Endothelial cell of umbilical vein (primary cell): ENCODE results near the gene HBQ1. TPM values are rescaled to one million over a fixed set of nuclear protein-coding genes. Genes with fewer than 3 reads are reported as not detected.

Experiments
- BruUV-seq: library from RNA; stranded (reverse); fragments of 400-500 nt; replicated peaks from 2 replicates; lab custom pipeline; 2021; lab: Mats Ljungman, UMichigan
- CTCF ChIA-PET: fragments of 300-600, 350-600 bp; sonication (Branson Sonifier 250); formaldehyde crosslinking; loops from one replicate; lab custom pipeline; 2021; ENCODE audit warnings: antibody characterized with exemption, inconsistent platforms; lab: Charles Lee
- POLR2A ChIA-PET: fragments of 300-600, 350-600 bp; sonication (Branson Sonifier 250); formaldehyde crosslinking; loops from one replicate; lab custom pipeline; 2021; ENCODE audit warnings: antibody characterized with exemption, inconsistent platforms; lab: Charles Lee
- DNase-seq: peaks from one replicate; pipeline ENCODE4 v3.0.0-alpha.2; 2011; ENCODE audit warnings: low read depth, low spot score
- FAIRE-seq: peaks from 2 replicates; lab custom pipeline; 2011; peaks lifted over from hg19 to GRCh38; lab: Jason Lieb, UNC
- H2AFZ ChIP-seq: 2 replicates; pipeline ENCODE4 v1.6.0; 2012; ENCODE audit warnings: low read depth, low read length, control low read depth, inconsistent platforms
- H3K27ac ChIP-seq: 2 replicates; pipeline ENCODE4 v1.5.1; 2011; ENCODE audit warnings: low read depth, mild to moderate bottlenecking, control low read depth, low read length, moderate library complexity; ENCODE audit not compliant: insufficient read depth
- H3K27me3 ChIP-seq, 2 experiments: 2 replicates each; pipeline versions ENCODE4 v1.6.0 to v1.6.1; 2011; ENCODE audit warnings: low read length in 2 of 2, mixed read lengths in 1 of 2; ENCODE audit not compliant: control insufficient read depth in 2 of 2, insufficient read depth in 2 of 2
- H3K36me3 ChIP-seq, 2 experiments: 2 replicates in 1 of 2; 3 replicates in 1 of 2; pipeline ENCODE4 v1.5.1; 2011; ENCODE audit warnings: low read length in 2 of 2, mild to moderate bottlenecking in 1 of 2, moderate library complexity in 1 of 2; ENCODE audit not compliant: control insufficient read depth in 2 of 2, insufficient read depth in 2 of 2; ENCODE audit errors: extremely low read depth in 1 of 2
- H3K4me1 ChIP-seq: 3 replicates; pipeline ENCODE4 v1.5.1; 2011; ENCODE audit warnings: mild to moderate bottlenecking, low read length; ENCODE audit not compliant: control insufficient read depth, insufficient read depth; ENCODE audit errors: extremely low read depth
- H3K4me2 ChIP-seq: 2 replicates; pipeline ENCODE4 v1.6.1; 2011; ENCODE audit warnings: low read length, control low read depth, mixed read lengths; ENCODE audit not compliant: insufficient read depth
- H3K4me3 ChIP-seq, 3 experiments: fragments of 200-600 bp in 1 of 3; sonication (generic), shearing (Covaris generic) in 1 of 3; replicated peaks in 1 of 3; 2 replicates each; pipeline ENCODE4 v1.5.1; 2011 to 2016; ENCODE audit warnings: control low read depth in 3 of 3, low read length in 3 of 3, mild to moderate bottlenecking in 2 of 3, inconsistent platforms in 1 of 3, low read depth in 1 of 3, moderate library complexity in 1 of 3; ENCODE audit not compliant: insufficient read depth in 1 of 3
- H3K79me2 ChIP-seq: 2 replicates; pipeline ENCODE4 v1.6.0; 2012; ENCODE audit warnings: low read length, inconsistent platforms; ENCODE audit not compliant: control insufficient read depth, insufficient read depth
- H3K9ac ChIP-seq: replicated peaks from 2 replicates; pipeline ENCODE3; 2011; ENCODE audit warnings: low read length, control low read depth; ENCODE audit not compliant: insufficient read depth; ENCODE audit errors: extremely low read depth
- H3K9me1 ChIP-seq: replicated peaks from 3 replicates; pipeline ENCODE4 v1.6.0; 2011; ENCODE audit warnings: mild to moderate bottlenecking, low read length; ENCODE audit not compliant: control insufficient read depth, insufficient read depth; ENCODE audit errors: extremely low read depth
- H3K9me3 ChIP-seq: replicated peaks from 2 replicates; pipeline ENCODE4 v1.5.1; 2012; ENCODE audit warnings: low read length, inconsistent platforms; ENCODE audit not compliant: control insufficient read depth, insufficient read depth
- H4K20me1 ChIP-seq: replicated peaks from 2 replicates; pipeline ENCODE3; 2011; ENCODE audit warnings: mild to moderate bottlenecking, low read length; ENCODE audit not compliant: control insufficient read depth, insufficient read depth; ENCODE audit errors: extremely low read depth
- EZH2 ChIP-seq: IDR thresholded peaks from 2 replicates; pipeline ENCODE4 v1.6.1; 2012; ENCODE audit warnings: borderline replicate concordance, low read depth, mild to moderate bottlenecking, moderate library complexity, low read length, inconsistent platforms; ENCODE audit not compliant: severe bottlenecking
- FOS ChIP-seq: IDR thresholded peaks from 2 replicates; pipeline ENCODE4 v1.6.1; 2011; ENCODE audit warnings: mild to moderate bottlenecking, low read length, moderate library complexity, borderline replicate concordance; ENCODE audit not compliant: insufficient read depth
- GATA2 ChIP-seq: IDR thresholded peaks from 2 replicates; pipeline ENCODE4 v1.7.0; 2011; ENCODE audit warnings: low read depth, mild to moderate bottlenecking, moderate library complexity, mixed read lengths, low read length; ENCODE audit not compliant: insufficient read length, insufficient read depth
- JUN ChIP-seq: IDR thresholded peaks from 2 replicates; pipeline ENCODE4 v1.6.1; 2011; ENCODE audit warnings: borderline replicate concordance, low read depth; ENCODE audit not compliant: insufficient read length, insufficient read depth
- MYC ChIP-seq: IDR thresholded peaks from one replicate; pipeline ENCODE4 v1.6.1; 2011; ENCODE audit warnings: mild to moderate bottlenecking, low read depth, low read length
- POLR2A ChIP-seq: IDR thresholded peaks from 2 replicates; pipeline ENCODE4 v1.6.1; 2012; ENCODE audit warnings: low read depth, mild to moderate bottlenecking, control low read depth, low read length
- POLR2AphosphoS5 ChIP-seq: IDR thresholded peaks from 2 replicates; pipeline ENCODE4 v1.6.1; 2012; ENCODE audit warnings: low read depth, mild to moderate bottlenecking, control low read depth, low read length, moderate library complexity; ENCODE audit not compliant: insufficient read depth
- dilution Hi-C: fragments of 300-500 bp; cut with MboI; formaldehyde crosslinking; loops from one replicate; pipeline ENCODE4 v1.15.0; 2019; ENCODE audit warnings: low sequenced_read_pairs; ENCODE audit not compliant: extremely low pct_ligation_motif_present
- intact Hi-C: fragments of 100-400 bp; cut with micrococcal nuclease; formaldehyde crosslinking; loops from one replicate; pipeline ENCODE4 v1.10.0; 2022
- polyA plus RNA-seq, 4 experiments: library from polyadenylated mRNA; depleted of rRNA in 3 of 4; stranded (reverse) in 3 of 4; unstranded in 1 of 4; fragments of >200 nt; gene quantifications; 2 replicates each; pipeline versions ENCODE4 v1.2.1 to v1.2.3, GENCODE V29; 2011 to 2012; ENCODE audit warnings: missing spikeins in 1 of 4
- total RNA-seq: library from RNA; stranded (reverse); gene quantifications from 2 replicates; pipeline ENCODE4 v1.2.3, GENCODE V29; 2021
- TF ChIP-seq, protein P1 (sequence below), 2 donors: IDR thresholded peaks; 1 replicate in 1 of 2; 2 replicates in 1 of 2; pipeline ENCODE4 v1.5.1; 2011; ENCODE audit warnings: low read length in 2 of 2, mild to moderate bottlenecking in 2 of 2, moderate library complexity in 2 of 2, control low read depth in 1 of 2, inconsistent platforms in 1 of 2, low read depth in 1 of 2; ENCODE audit not compliant: insufficient read depth in 1 of 2; ENCODE audit errors: extremely low read depth in 1 of 2
- TF ChIP-seq, protein P2 (sequence below): IDR thresholded peaks from 2 replicates; pipeline ENCODE4 v1.6.1; 2011; ENCODE audit not compliant: insufficient read depth, insufficient read length

Gene HBQ1
- total and polyA plus RNA-seq, 2 donors (not counting 3 experiments of a cell fraction or from before 2014, with no cell fraction given): 0.75 TPM; not detected in 1

DNA sequence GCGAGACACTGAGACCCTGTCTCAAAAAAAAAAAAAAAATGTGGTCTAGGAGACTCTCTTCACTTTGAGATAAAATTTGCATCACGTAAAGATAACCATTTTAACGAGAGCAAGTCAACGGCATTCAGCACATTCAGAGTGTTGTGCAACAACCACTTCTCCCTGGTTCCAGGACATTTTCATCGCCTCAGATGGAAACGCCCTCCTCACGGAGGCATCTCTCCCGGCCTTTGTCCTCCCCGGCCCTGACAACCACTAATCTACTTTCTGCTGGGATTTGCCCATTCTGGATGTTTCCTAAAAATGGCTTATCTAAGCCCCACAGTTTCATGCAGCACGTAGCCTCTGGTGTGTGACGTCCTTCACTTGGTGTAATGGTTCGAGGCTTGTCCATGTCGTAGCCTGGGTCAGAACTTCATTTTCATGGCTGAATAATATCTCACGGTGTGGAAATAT, 35.4 kb upstream of the HBQ1 start:
- intact Hi-C loops: no loop called here
- H4K20me1 ChIP-seq: no peaks in the 10 kb centered on the region
- ChIA-PET POLR2A (no interaction called here), CTCF (no interaction called here)
- no peaks in the 10 kb centered on the region for H3K4me1 ChIP-seq
- H3K27ac ChIP-seq: no peak overlapping the region
- H3K9me1 ChIP-seq: no peaks in the 10 kb centered on the region
- dilution Hi-C loops: no loop called here
- H3K9ac ChIP-seq: no peak overlapping the region
- no peaks in the 10 kb centered on the region for H3K79me2 ChIP-seq
- TF ChIP-seq FOS: no peak
- no peak for TF ChIP-seq POLR2AphosphoS5
- TF ChIP-seq, protein P1, sequence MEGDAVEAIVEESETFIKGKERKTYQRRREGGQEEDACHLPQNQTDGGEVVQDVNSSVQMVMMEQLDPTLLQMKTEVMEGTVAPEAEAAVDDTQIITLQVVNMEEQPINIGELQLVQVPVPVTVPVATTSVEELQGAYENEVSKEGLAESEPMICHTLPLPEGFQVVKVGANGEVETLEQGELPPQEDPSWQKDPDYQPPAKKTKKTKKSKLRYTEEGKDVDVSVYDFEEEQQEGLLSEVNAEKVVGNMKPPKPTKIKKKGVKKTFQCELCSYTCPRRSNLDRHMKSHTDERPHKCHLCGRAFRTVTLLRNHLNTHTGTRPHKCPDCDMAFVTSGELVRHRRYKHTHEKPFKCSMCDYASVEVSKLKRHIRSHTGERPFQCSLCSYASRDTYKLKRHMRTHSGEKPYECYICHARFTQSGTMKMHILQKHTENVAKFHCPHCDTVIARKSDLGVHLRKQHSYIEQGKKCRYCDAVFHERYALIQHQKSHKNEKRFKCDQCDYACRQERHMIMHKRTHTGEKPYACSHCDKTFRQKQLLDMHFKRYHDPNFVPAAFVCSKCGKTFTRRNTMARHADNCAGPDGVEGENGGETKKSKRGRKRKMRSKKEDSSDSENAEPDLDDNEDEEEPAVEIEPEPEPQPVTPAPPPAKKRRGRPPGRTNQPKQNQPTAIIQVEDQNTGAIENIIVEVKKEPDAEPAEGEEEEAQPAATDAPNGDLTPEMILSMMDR (IDR thresholded peaks at IDR 0.05; ENCODE audit: extremely low read depth in 1 of 2, insufficient read depth in 1 of 2, low read depth in 1 of 2, low read length in 2 of 2): no peak
- no peak for TF ChIP-seq JUN
- TF ChIP-seq EZH2: no peak
- TF ChIP-seq, protein P2, sequence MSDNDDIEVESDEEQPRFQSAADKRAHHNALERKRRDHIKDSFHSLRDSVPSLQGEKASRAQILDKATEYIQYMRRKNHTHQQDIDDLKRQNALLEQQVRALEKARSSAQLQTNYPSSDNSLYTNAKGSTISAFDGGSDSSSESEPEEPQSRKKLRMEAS: no peak
- TF ChIP-seq MYC: no peak
- no peak for TF ChIP-seq POLR2A
- no peak for TF ChIP-seq GATA2
- H3K9me3 ChIP-seq: no peaks in the 10 kb centered on the region
- no peak overlapping the region for H3K4me2 ChIP-seq
- H3K36me3 ChIP-seq: no peaks in the 10 kb centered on the region
- peaks cover 0 to 2% of the 10 kb centered on the region in 2 experiments for H3K27me3 ChIP-seq
- FAIRE-seq: no peak
- DNase-seq: no peak
- no TSS peak for BruUV-seq
- H3K4me3 ChIP-seq: no peak overlapping the region
- H2AFZ ChIP-seq: no peak overlapping the region
